Thoracic aorta (tissue), 2 donors: ENCODE results near the gene ARPC2. TPM values are rescaled to one million over a fixed set of nuclear protein-coding genes. Genes with fewer than 3 reads are reported as not detected.

Source experiments
- ATAC-seq: fragments of 150-250 bp; one replicate; pipeline ENCODE4 v1.8.0; 2017; ENCODE audit warnings: low read depth; ENCODE audit not compliant: insufficient number of reproducible peaks, low FRiP score
- DNase-seq: peaks from one replicate; pipeline ENCODE4 v3.0.0-alpha.2; 2020; ENCODE audit warnings: low spot score
- H3K27ac ChIP-seq, 2 donors: fragments of 200-600 bp; sonication (generic); 1 replicate in 1 of 2; 2 replicates in 1 of 2; pipeline ENCODE4 v1.5.1; 2016; ENCODE audit warnings: mild to moderate bottlenecking in 2 of 2, moderate library complexity in 2 of 2
- H3K27me3 ChIP-seq: fragments of 200-600 bp; sonication (generic); replicated peaks from 2 replicates; pipeline ENCODE4 v1.6.0; 2016; ENCODE audit warnings: mild to moderate bottlenecking; ENCODE audit not compliant: insufficient read depth
- H3K36me3 ChIP-seq: fragments of 200-600 bp; sonication (generic); one replicate; pipeline ENCODE4 v1.5.1; 2016
- H3K4me1 ChIP-seq, 2 donors: fragments of 200-600 bp; sonication (generic); 1 replicate in 1 of 2; 2 replicates in 1 of 2; pipeline versions ENCODE4 v1.5.1 to v1.6.0; 2016; ENCODE audit warnings: low read depth in 2 of 2, mild to moderate bottlenecking in 1 of 2; ENCODE audit not compliant: control insufficient read depth in 1 of 2
- H3K4me3 ChIP-seq: fragments of 200-600 bp; sonication (generic); 2 replicates; pipeline ENCODE4 v1.5.1; 2016; ENCODE audit warnings: mild to moderate bottlenecking
- H3K9me3 ChIP-seq: fragments of 200-600 bp; sonication (generic); 2 replicates; pipeline ENCODE4 v1.5.1; 2016
- total RNA-seq, 2 donors: library from RNA; depleted of rRNA; stranded (reverse); fragments of >200 nt; gene quantifications; one replicate each; pipeline versions ENCODE4 v1.1.0 to v1.2.3, GENCODE V29; 2016
- TF ChIP-seq, protein P1 (sequence below): fragments of 200-600 bp; sonication (generic); IDR thresholded peaks from one replicate; pipeline ENCODE4 v1.5.1; 2019; ENCODE audit warnings: antibody characterized with exemption

The ARPC2 gene
- total RNA-seq, 2 donors from 2014 or later = 378 to 469 TPM

- TF ChIP-seq, protein P1, sequence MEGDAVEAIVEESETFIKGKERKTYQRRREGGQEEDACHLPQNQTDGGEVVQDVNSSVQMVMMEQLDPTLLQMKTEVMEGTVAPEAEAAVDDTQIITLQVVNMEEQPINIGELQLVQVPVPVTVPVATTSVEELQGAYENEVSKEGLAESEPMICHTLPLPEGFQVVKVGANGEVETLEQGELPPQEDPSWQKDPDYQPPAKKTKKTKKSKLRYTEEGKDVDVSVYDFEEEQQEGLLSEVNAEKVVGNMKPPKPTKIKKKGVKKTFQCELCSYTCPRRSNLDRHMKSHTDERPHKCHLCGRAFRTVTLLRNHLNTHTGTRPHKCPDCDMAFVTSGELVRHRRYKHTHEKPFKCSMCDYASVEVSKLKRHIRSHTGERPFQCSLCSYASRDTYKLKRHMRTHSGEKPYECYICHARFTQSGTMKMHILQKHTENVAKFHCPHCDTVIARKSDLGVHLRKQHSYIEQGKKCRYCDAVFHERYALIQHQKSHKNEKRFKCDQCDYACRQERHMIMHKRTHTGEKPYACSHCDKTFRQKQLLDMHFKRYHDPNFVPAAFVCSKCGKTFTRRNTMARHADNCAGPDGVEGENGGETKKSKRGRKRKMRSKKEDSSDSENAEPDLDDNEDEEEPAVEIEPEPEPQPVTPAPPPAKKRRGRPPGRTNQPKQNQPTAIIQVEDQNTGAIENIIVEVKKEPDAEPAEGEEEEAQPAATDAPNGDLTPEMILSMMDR = no peak
- Histone ChIP-seq H3K36me3 (no peaks in the 10 kb centered on the region), H3K4me3 (peak overlapping the region; percentile 33), H3K27me3 (no peaks in the 10 kb centered on the region), H3K27ac (peak overlapping the region; percentile 96 to 99), H3K9me3 (no peaks in the 10 kb centered on the region), H3K4me1 (peaks cover 39 to 53% of the 10 kb centered on the region in 2 donors)
- ATAC-seq = no peak
- no peak for DNase-seq
Measured at GRCh38 chr2:218298314-218298875, 81.4 kb downstream of the ARPC2 start.

- Histone ChIP-seq H3K27me3 (no peaks in the 10 kb centered on the region), H3K36me3 (no peaks in the 10 kb centered on the region), H3K4me1 (peaks cover 22 to 35% of the 10 kb centered on the region in 2 donors), H3K27ac (no peak overlapping the region), H3K9me3 (no peaks in the 10 kb centered on the region), H3K4me3 (no peak overlapping the region)
- ATAC-seq (no peak), DNase-seq (no peak)
- TF ChIP-seq, protein P1 = no peak
Measured at GRCh38 chr2:218300141-218300540, 83.2 kb downstream of the ARPC2 start.

DNA sequence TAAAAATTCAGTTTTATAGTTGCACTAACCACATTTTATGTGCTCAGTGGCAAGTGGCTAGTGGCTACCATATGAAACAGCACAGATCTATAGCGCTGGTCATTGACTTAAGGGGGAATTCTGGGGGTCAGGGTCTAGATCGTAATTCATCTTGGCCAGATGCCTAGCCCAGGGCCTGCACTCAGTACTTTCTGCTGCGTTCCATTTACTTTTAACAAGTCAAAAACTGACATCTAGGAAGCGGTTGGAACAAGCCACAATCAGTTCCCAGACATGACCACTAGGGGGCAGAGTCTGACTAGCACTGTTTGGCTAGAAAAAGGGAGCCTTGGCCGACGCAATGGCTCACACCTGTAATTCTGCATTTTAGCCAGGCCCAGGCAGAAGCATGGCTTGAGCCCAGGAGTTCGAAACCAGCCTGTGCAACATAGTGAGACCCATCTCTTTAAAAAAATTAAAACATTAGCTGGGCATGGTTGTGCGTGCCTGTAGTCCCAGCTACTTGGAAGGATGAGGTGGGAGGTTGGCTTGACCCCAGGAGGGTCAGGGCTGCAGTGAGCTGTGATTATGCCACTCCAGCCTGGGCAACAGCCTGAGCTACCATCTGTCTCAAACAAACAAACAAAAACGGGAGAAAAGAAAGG is 84.3 kb downstream of the ARPC2 start:
- peak; percentile 40 for ATAC-seq
- Histone ChIP-seq H3K9me3 (no peaks in the 10 kb centered on the region), H3K27ac (no peak overlapping the region), H3K36me3 (no peaks in the 10 kb centered on the region), H3K4me1 (peaks cover 14 to 35% of the 10 kb centered on the region in 2 donors), H3K27me3 (no peaks in the 10 kb centered on the region), H3K4me3 (no peak overlapping the region)
- peak; percentile 58 for DNase-seq
- TF ChIP-seq, protein P1 = peak; percentile 99

Other genes with a start within 250 kb of the ARPC2 start
- 1,000 to 10,000 TPM; 1,836 to 2,296 TPM for gene TNS1, start 214.2 kb upstream of the ARPC2 start, total RNA-seq
- under 1 TPM in 1 of 2 donors, not detected in 1; 0.68 TPM for gene RUFY4, start 147.9 kb upstream of the ARPC2 start, total RNA-seq
- 1 to 10 TPM in 1 of 2 donors, not detected in 1; 3.0 TPM for gene CXCR2, start 91.2 kb upstream of the ARPC2 start, total RNA-seq
- gene CXCR1, start 50.2 kb upstream of the ARPC2 start, total RNA-seq = 1 to 10 TPM in 1 of 2 donors, under 1 TPM in 1; 0.41 to 4.4 TPM
- gene GPBAR1, start 43.8 kb downstream of the ARPC2 start, total RNA-seq = 1 to 10 TPM; 3.5 to 4.2 TPM
- 10 to 100 TPM; 95.9 to 97.5 TPM for gene AAMP, start 52.9 kb downstream of the ARPC2 start, total RNA-seq
- 10 to 100 TPM; 19.4 to 38.4 TPM for gene PNKD, start 53.3 kb downstream of the ARPC2 start, total RNA-seq
- 100 to 1,000 TPM; 324 to 369 TPM for gene TMBIM1, start 75.3 kb downstream of the ARPC2 start, total RNA-seq
- gene CATIP, start 139.7 kb downstream of the ARPC2 start, total RNA-seq = not detected
- 100 to 1,000 TPM; 122 to 190 TPM for gene SLC11A1, start 165.1 kb downstream of the ARPC2 start, total RNA-seq
- 100 to 1,000 TPM; 141 to 182 TPM for gene CTDSP1, start 182.7 kb downstream of the ARPC2 start, total RNA-seq
- 1 to 10 TPM in 1 of 2 donors, not detected in 1; 3.6 TPM for gene VIL1, start 201.9 kb downstream of the ARPC2 start, total RNA-seq